ENCODE data around the gene NDUFB6. TPM values are rescaled to one million over a fixed set of nuclear protein-coding genes. Genes with fewer than 3 reads are reported as not detected.

NDUFB6 gene
- total RNA-seq, 1 experiment from 2014 or later, result 95.6 TPM

DNA sequence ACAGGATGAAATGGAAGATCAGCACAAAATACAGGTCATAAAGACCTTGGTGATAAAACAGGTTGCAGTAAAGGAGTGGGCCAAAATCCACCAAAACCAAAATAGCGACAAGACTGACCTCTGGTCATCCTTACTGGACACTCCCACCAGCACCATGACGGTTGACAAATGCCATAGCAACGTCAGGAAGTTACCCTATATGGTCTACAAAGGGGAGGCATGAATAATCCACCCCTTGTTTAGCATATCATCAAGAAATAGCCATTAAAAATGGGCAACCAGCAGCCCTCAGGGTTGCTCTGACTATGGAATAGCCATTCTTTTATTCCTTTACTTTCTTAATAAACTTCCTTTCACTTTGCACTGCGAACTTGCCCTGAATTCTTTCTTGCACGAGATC, 6.0 kb upstream of the NDUFB6 start:
- peaks cover 17% of the 10 kb centered on the region for H3K4me1 ChIP-seq (ENCODE audit: low read length)
- H2AFZ ChIP-seq (ENCODE audit: low read length), result peak overlapping the region; percentile 71; the same call in 1 of the 2 replicates
- H3K4me2 ChIP-seq (ENCODE audit: low read depth, low read length, poor library complexity, severe bottlenecking), result peak overlapping the region; percentile 53
- no peaks in the 10 kb centered on the region for H3K9me3 ChIP-seq (ENCODE audit: low read length)
- no peaks in the 10 kb centered on the region for H4K20me1 ChIP-seq (ENCODE audit: insufficient read depth, low read depth, low read length)
- DNase-seq, result no peak
- H3K27me3 ChIP-seq (ENCODE audit: low read length), result no peaks in the 10 kb centered on the region
- H3K9me2 ChIP-seq (replicated peaks; ENCODE audit: insufficient read depth, low read length), result no peaks in the 10 kb centered on the region
- H3K9ac ChIP-seq (ENCODE audit: low read length), result peak overlapping the region; percentile 45; the same call in 1 of the 2 replicates
- H3K79me2 ChIP-seq (ENCODE audit: low read length), result no peaks in the 10 kb centered on the region
- no peaks in the 10 kb centered on the region for H3K36me3 ChIP-seq (ENCODE audit: insufficient read depth, low read length)
- no peak overlapping the region for H3K27ac ChIP-seq (ENCODE audit: low read length)
- H3K4me3 ChIP-seq (ENCODE audit: low read length), result no peak overlapping the region

- Histone ChIP-seq H2AFZ (ENCODE audit: low read length) (no peak overlapping the region), H4K20me1 (ENCODE audit: insufficient read depth, low read depth, low read length) (no peaks in the 10 kb centered on the region), H3K9ac (ENCODE audit: low read length) (no peak overlapping the region), H3K36me3 (ENCODE audit: insufficient read depth, low read length) (no peaks in the 10 kb centered on the region), H3K79me2 (ENCODE audit: low read length) (peaks cover 6% of the 10 kb centered on the region), H3K4me1 (ENCODE audit: low read length) (peaks cover 25% of the 10 kb centered on the region), H3K4me2 (ENCODE audit: low read depth, low read length, poor library complexity, severe bottlenecking) (no peak overlapping the region), H3K4me3 (ENCODE audit: low read length) (no peak overlapping the region), H3K27me3 (ENCODE audit: low read length) (no peaks in the 10 kb centered on the region), H3K27ac (ENCODE audit: low read length) (no peak overlapping the region), H3K9me2 (replicated peaks; ENCODE audit: insufficient read depth, low read length) (no peaks in the 10 kb centered on the region), H3K9me3 (ENCODE audit: low read length) (no peaks in the 10 kb centered on the region)
- DNase-seq, result no peak
These were observed 4.4 kb upstream of the NDUFB6 start for GRCh38 chr9:32577316-32577715.

DNA sequence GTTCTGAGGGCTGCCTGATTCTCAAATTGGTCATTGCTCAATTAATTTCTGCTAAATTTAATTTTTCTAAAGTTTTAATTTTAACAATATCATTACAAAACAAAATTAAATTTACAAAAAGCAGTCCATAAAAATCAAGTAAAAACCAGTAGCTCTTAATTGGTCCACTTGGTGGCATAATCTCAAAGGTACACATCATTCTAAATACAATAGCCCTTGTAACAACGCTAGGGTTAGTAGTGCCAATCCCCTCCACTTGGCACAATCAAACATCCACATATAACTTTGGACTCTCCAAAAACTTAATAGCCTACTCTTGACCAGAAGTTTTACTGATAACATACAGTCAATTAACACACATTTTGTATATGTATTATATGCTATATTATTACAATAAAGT, 1.9 kb upstream of the NDUFB6 start:
- Histone ChIP-seq H3K9me2 (replicated peaks; ENCODE audit: insufficient read depth, low read length) (no peaks in the 10 kb centered on the region), H3K4me3 (ENCODE audit: low read length) (no peak overlapping the region), H3K9me3 (ENCODE audit: low read length) (no peaks in the 10 kb centered on the region), H2AFZ (ENCODE audit: low read length) (0 out of 2 replicates have a peak overlapping the region, but pooled peaks have one; percentile 45), H3K79me2 (ENCODE audit: low read length) (peaks cover 30% of the 10 kb centered on the region), H3K27me3 (ENCODE audit: low read length) (no peaks in the 10 kb centered on the region), H4K20me1 (ENCODE audit: insufficient read depth, low read depth, low read length) (no peaks in the 10 kb centered on the region; the same call in 1 of the 2 replicates), H3K4me2 (ENCODE audit: low read depth, low read length, poor library complexity, severe bottlenecking) (no peak overlapping the region), H3K4me1 (ENCODE audit: low read length) (peaks cover 27% of the 10 kb centered on the region), H3K27ac (ENCODE audit: low read length) (no peak overlapping the region), H3K36me3 (ENCODE audit: insufficient read depth, low read length) (no peaks in the 10 kb centered on the region; the same call in 1 of the 2 replicates), H3K9ac (ENCODE audit: low read length) (no peak overlapping the region)
- DNase-seq, result no peak

- Histone ChIP-seq H3K27ac (ENCODE audit: low read length) (no peak overlapping the region), H3K4me1 (ENCODE audit: low read length) (peaks cover 22% of the 10 kb centered on the region), H2AFZ (ENCODE audit: low read length) (no peak overlapping the region), H3K9me2 (replicated peaks; ENCODE audit: insufficient read depth, low read length) (no peaks in the 10 kb centered on the region), H3K27me3 (ENCODE audit: low read length) (no peaks in the 10 kb centered on the region), H3K4me3 (ENCODE audit: low read length) (peak overlapping the region; percentile 98), H3K79me2 (ENCODE audit: low read length) (peaks cover 39% of the 10 kb centered on the region), H3K4me2 (ENCODE audit: low read depth, low read length, poor library complexity, severe bottlenecking) (peak overlapping the region; percentile 77), H4K20me1 (ENCODE audit: insufficient read depth, low read depth, low read length) (no peaks in the 10 kb centered on the region; the same call in 1 of the 2 replicates), H3K36me3 (ENCODE audit: insufficient read depth, low read length) (no peaks in the 10 kb centered on the region; the same call in 1 of the 2 replicates), H3K9ac (ENCODE audit: low read length) (peak overlapping the region; percentile 97), H3K9me3 (ENCODE audit: low read length) (no peaks in the 10 kb centered on the region)
- DNase-seq, result no peak
These were observed 862 bp upstream of the NDUFB6 start for GRCh38 chr9:32573821-32574220.

- Histone ChIP-seq H3K79me2 (ENCODE audit: low read length) (peaks cover 50% of the 10 kb centered on the region), H3K27ac (ENCODE audit: low read length) (peak overlapping the region; percentile 74), H3K9me3 (ENCODE audit: low read length) (no peaks in the 10 kb centered on the region), H3K9me2 (replicated peaks; ENCODE audit: insufficient read depth, low read length) (no peaks in the 10 kb centered on the region), H3K4me2 (ENCODE audit: low read depth, low read length, poor library complexity, severe bottlenecking) (peak overlapping the region; percentile 77), H3K36me3 (ENCODE audit: insufficient read depth, low read length) (peaks cover 4% of the 10 kb centered on the region; the same call in 1 of the 2 replicates), H3K9ac (ENCODE audit: low read length) (peak overlapping the region; percentile 97), H4K20me1 (ENCODE audit: insufficient read depth, low read depth, low read length) (no peaks in the 10 kb centered on the region; the same call in 1 of the 2 replicates), H2AFZ (ENCODE audit: low read length) (peak overlapping the region; percentile 78), H3K4me1 (ENCODE audit: low read length) (peaks cover 22% of the 10 kb centered on the region), H3K27me3 (ENCODE audit: low read length) (no peaks in the 10 kb centered on the region), H3K4me3 (ENCODE audit: low read length) (peak overlapping the region; percentile 98)
- peak; percentile 93 for DNase-seq
These were observed 725 bp downstream of the NDUFB6 start for GRCh38 chr9:32571969-32572899.

DNA sequence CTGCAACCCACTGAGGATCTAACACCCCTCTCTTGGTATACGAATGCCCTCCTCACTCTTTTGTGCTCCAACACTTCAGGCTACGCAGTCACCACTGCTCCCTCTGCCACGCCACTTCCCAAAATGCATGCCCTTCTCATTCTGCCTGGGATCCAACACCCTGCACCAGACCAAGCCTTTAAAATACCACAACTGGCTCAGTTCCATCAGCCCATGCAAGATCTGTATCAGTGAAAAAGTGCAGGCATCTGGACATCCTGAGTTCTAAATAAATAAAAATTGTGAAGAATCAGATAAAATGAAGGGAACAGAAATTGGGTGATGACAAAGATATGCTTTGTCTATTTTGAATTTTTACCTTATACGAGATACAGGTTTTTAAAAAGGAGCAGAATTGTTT, 2.7 kb downstream of the NDUFB6 start:
- Histone ChIP-seq H3K79me2 (ENCODE audit: low read length) (peaks cover 67% of the 10 kb centered on the region), H3K27me3 (ENCODE audit: low read length) (no peaks in the 10 kb centered on the region), H2AFZ (ENCODE audit: low read length) (no peak overlapping the region), H3K4me3 (ENCODE audit: low read length) (no peak overlapping the region), H3K36me3 (ENCODE audit: insufficient read depth, low read length) (peaks cover 4% of the 10 kb centered on the region; the same call in 1 of the 2 replicates), H3K4me2 (ENCODE audit: low read depth, low read length, poor library complexity, severe bottlenecking) (no peak overlapping the region), H3K9ac (ENCODE audit: low read length) (no peak overlapping the region), H3K4me1 (ENCODE audit: low read length) (peaks cover 22% of the 10 kb centered on the region), H4K20me1 (ENCODE audit: insufficient read depth, low read depth, low read length) (no peaks in the 10 kb centered on the region; the same call in 1 of the 2 replicates), H3K27ac (ENCODE audit: low read length) (no peak overlapping the region), H3K9me2 (replicated peaks; ENCODE audit: insufficient read depth, low read length) (no peaks in the 10 kb centered on the region), H3K9me3 (ENCODE audit: low read length) (no peaks in the 10 kb centered on the region)
- no peak for DNase-seq

- no peaks in the 10 kb centered on the region for H4K20me1 ChIP-seq (ENCODE audit: insufficient read depth, low read depth, low read length)
- peaks cover 6% of the 10 kb centered on the region; the same call in 1 of the 2 replicates for H3K36me3 ChIP-seq (ENCODE audit: insufficient read depth, low read length)
- H3K79me2 ChIP-seq (ENCODE audit: low read length), result peaks cover 86% of the 10 kb centered on the region
- H3K27ac ChIP-seq (ENCODE audit: low read length), result no peak overlapping the region
- H3K9ac ChIP-seq (ENCODE audit: low read length), result no peak overlapping the region
- no peak overlapping the region for H3K4me3 ChIP-seq (ENCODE audit: low read length)
- no peaks in the 10 kb centered on the region for H3K27me3 ChIP-seq (ENCODE audit: low read length)
- peaks cover 12% of the 10 kb centered on the region for H3K4me1 ChIP-seq (ENCODE audit: low read length)
- no peaks in the 10 kb centered on the region for H3K9me3 ChIP-seq (ENCODE audit: low read length)
- no peaks in the 10 kb centered on the region for H3K9me2 ChIP-seq (replicated peaks; ENCODE audit: insufficient read depth, low read length)
- no peak overlapping the region for H3K4me2 ChIP-seq (ENCODE audit: low read depth, low read length, poor library complexity, severe bottlenecking)
- DNase-seq, result no peak
- H2AFZ ChIP-seq (ENCODE audit: low read length), result no peak overlapping the region
These were observed 6.2 kb downstream of the NDUFB6 start for GRCh38 chr9:32566770-32567169.

DNA sequence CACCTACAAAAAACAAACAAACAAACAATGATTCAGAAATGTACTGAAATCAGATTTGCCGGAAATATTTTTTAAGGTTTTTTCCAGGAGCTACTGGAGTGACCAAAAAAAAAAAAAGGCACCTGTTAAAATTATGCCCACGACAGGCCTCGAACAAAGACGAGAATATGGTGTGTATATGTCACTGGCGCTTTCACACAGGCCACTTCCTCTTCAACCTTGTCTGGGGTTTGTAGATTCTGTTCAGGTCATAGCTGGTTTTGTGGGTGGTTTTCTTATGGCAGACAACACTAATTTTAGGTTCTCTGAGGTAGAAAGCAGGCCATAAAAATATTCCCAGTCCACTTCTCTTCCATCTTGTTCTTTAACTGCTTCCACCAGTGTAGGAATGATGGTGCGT, 7.0 kb downstream of the NDUFB6 start:
- Histone ChIP-seq H4K20me1 (ENCODE audit: insufficient read depth, low read depth, low read length) (no peaks in the 10 kb centered on the region), H3K36me3 (ENCODE audit: insufficient read depth, low read length) (peaks cover 6% of the 10 kb centered on the region; the same call in 1 of the 2 replicates), H3K27me3 (ENCODE audit: low read length) (no peaks in the 10 kb centered on the region), H3K4me2 (ENCODE audit: low read depth, low read length, poor library complexity, severe bottlenecking) (no peak overlapping the region), H3K79me2 (ENCODE audit: low read length) (peaks cover 86% of the 10 kb centered on the region), H3K4me1 (ENCODE audit: low read length) (peaks cover 4% of the 10 kb centered on the region), H3K9me3 (ENCODE audit: low read length) (no peaks in the 10 kb centered on the region), H2AFZ (ENCODE audit: low read length) (no peak overlapping the region), H3K9me2 (replicated peaks; ENCODE audit: insufficient read depth, low read length) (no peaks in the 10 kb centered on the region), H3K27ac (ENCODE audit: low read length) (no peak overlapping the region), H3K4me3 (ENCODE audit: low read length) (no peak overlapping the region), H3K9ac (ENCODE audit: low read length) (no peak overlapping the region)
- DNase-seq, result no peak

Measured in Karpas-422 (cell line).